K562 (cell line): ENCODE measurements around the gene GHDC. TPM values are rescaled to one million over a fixed set of nuclear protein-coding genes. Genes with fewer than 3 reads are reported as not detected.

ENCODE experiments used
- ATAC-seq: fragments of 200-7000 bp; cut with Tn5 transposase; 3 replicates; pipeline ENCODE4 v1.9.1; 2020; ENCODE audit warnings: moderate library complexity
- BruUV-seq: library from RNA; stranded (reverse); fragments of 400-500 nt; replicated peaks from 2 replicates; lab custom pipeline; 2021; lab: Mats Ljungman, UMichigan
- CTCF ChIA-PET: fragments of 300-600 bp; formaldehyde crosslinking; extraction: SDS; loops from one replicate; lab custom pipeline; 2021; ENCODE audit warnings: low intra/inter-chr PET ratio; lab: Yijun Ruan, JAX
- POLR2A ChIA-PET: fragments of 300-600, 350-650 bp; sonication (Branson Sonifier 250); formaldehyde crosslinking; extraction: SDS; loops from one replicate; lab custom pipeline; 2021; ENCODE audit warnings: antibody characterized with exemption, inconsistent platforms; lab: Yijun Ruan, JAX
- DNase-seq, 4 experiments: peaks; one replicate each; pipeline versions ENCODE4 v3.0.0 to v3.0.0-alpha.2; 2011 to 2018; ENCODE audit warnings: low spot score in 3 of 4, mixed read lengths in 3 of 4; ENCODE audit errors: extremely low read depth in 1 of 4
- FAIRE-seq: peaks from 2 replicates; lab custom pipeline; 2011; peaks lifted over from hg19 to GRCh38; lab: Jason Lieb, UNC
- H2AFZ ChIP-seq: 2 replicates; pipeline ENCODE4 v1.6.0; 2011; ENCODE audit warnings: low read depth, low read length, control low read depth, inconsistent platforms
- H3K27ac ChIP-seq: fragments of 200-600 bp; 3 replicates; pipeline ENCODE4 v1.8.0; 2011; ENCODE audit warnings: low read depth, mild to moderate bottlenecking, control low read depth, inconsistent platforms, low read length, moderate library complexity, mixed read lengths; ENCODE audit errors: extremely low read depth
- H3K27me3 ChIP-seq, 2 experiments: fragments of 300-600 bp in 1 of 2; 2 replicates in 1 of 2; 3 replicates in 1 of 2; pipeline versions ENCODE4 v1.6.0 to v1.8.0; 2011; ENCODE audit warnings: inconsistent platforms in 2 of 2, low read length in 2 of 2, mild to moderate bottlenecking in 1 of 2, mixed read lengths in 1 of 2, moderate library complexity in 1 of 2; ENCODE audit not compliant: control insufficient read depth in 2 of 2, insufficient read depth in 2 of 2
- H3K36me3 ChIP-seq: fragments of 300-600 bp; 3 replicates; pipeline ENCODE4 v1.8.0; 2011; ENCODE audit warnings: mild to moderate bottlenecking, low read length, inconsistent platforms; ENCODE audit not compliant: control insufficient read depth, insufficient read depth
- H3K4me1 ChIP-seq, 2 experiments: fragments of 200-600 bp in 1 of 2; replicated peaks in 1 of 2; 2 replicates in 1 of 2; 3 replicates in 1 of 2; pipeline versions ENCODE4 v1.5.1 to v1.8.0; 2011; ENCODE audit warnings: inconsistent platforms in 2 of 2, low read length in 2 of 2, mild to moderate bottlenecking in 1 of 2, mixed read lengths in 1 of 2, moderate library complexity in 1 of 2; ENCODE audit not compliant: control insufficient read depth in 2 of 2, insufficient read depth in 2 of 2
- H3K4me2 ChIP-seq: 2 replicates; pipeline ENCODE4 v1.6.1; 2011; ENCODE audit warnings: low read length, control low read depth, inconsistent platforms, mixed read lengths; ENCODE audit not compliant: insufficient read depth
- H3K4me3 ChIP-seq: fragments of 200-600 bp; sonication (generic), shearing (Covaris generic); 2 replicates; pipeline ENCODE4 v1.5.1; 2016; ENCODE audit warnings: control low read depth, inconsistent platforms
- H3K79me2 ChIP-seq: fragments of 200-600 bp; 3 replicates; pipeline ENCODE4 v1.8.0; 2011; ENCODE audit warnings: low read length, inconsistent platforms; ENCODE audit not compliant: control insufficient read depth, insufficient read depth
- H3K9ac ChIP-seq, 2 experiments: 2 replicates each; pipeline versions ENCODE4 v1.6.0 to v1.6.1; 2011; ENCODE audit warnings: low read depth in 2 of 2, low read length in 2 of 2, control low read depth in 1 of 2, inconsistent platforms in 1 of 2, mild to moderate bottlenecking in 1 of 2, mixed read lengths in 1 of 2; ENCODE audit not compliant: insufficient read depth in 1 of 2
- H3K9me1 ChIP-seq: one replicate; pipeline ENCODE4 v1.6.0; 2011; ENCODE audit warnings: inconsistent platforms, mild to moderate bottlenecking, low read length, moderate library complexity; ENCODE audit not compliant: control insufficient read depth, insufficient read depth
- H3K9me3 ChIP-seq: replicated peaks from 2 replicates; pipeline ENCODE4 v1.5.1; 2011; ENCODE audit warnings: low read depth, low read length, inconsistent platforms; ENCODE audit not compliant: control insufficient read depth, insufficient read depth
- H4K20me1 ChIP-seq: replicated peaks from 2 replicates; pipeline ENCODE4 v1.6.1; 2011; ENCODE audit warnings: low read length, inconsistent platforms, mixed read lengths; ENCODE audit not compliant: control insufficient read depth, insufficient read depth
- CBX8 ChIP-seq: fragments of 200-600 bp; sonication (generic); IDR thresholded peaks from 2 replicates; pipeline ENCODE4 v1.6.1; 2012; ENCODE audit warnings: borderline replicate concordance, mixed run types, low read depth, mild to moderate bottlenecking, moderate library complexity, mixed read lengths, low read length, control low read depth, inconsistent platforms; ENCODE audit not compliant: poor library complexity, severe bottlenecking; ENCODE audit errors: extremely low read depth
- E2F4 ChIP-seq: sonication (generic); formaldehyde crosslinking; IDR thresholded peaks from 2 replicates; pipeline ENCODE4 v1.8.0; 2022; ENCODE audit warnings: mild to moderate bottlenecking, low read depth, missing genetic modification reagents
- E2F6 ChIP-seq, 2 experiments: IDR thresholded peaks; 2 replicates each; pipeline ENCODE4 v1.6.1; 2011; ENCODE audit warnings: borderline replicate concordance in 1 of 2, control low read depth in 1 of 2, low read depth in 1 of 2, low read length in 1 of 2, mild to moderate bottlenecking in 1 of 2, mixed read lengths in 1 of 2, moderate library complexity in 1 of 2; ENCODE audit not compliant: insufficient read depth in 1 of 2, insufficient read length in 1 of 2, poor library complexity in 1 of 2, severe bottlenecking in 1 of 2; ENCODE audit errors: extremely low read depth in 1 of 2
- MCM7 ChIP-seq, 2 experiments: fragments of 450-650 bp; IDR thresholded peaks; 2 replicates each; pipeline ENCODE4 v1.6.1; 2016 to 2018
- NFE2 ChIP-seq: IDR thresholded peaks from 2 replicates; pipeline ENCODE4 v1.6.1; 2014; ENCODE audit warnings: antibody characterized with exemption, low read depth
- NONO ChIP-seq, 2 experiments: fragments of 200-400 bp in 1 of 2; fragments of 450-650 bp in 1 of 2; formaldehyde crosslinking in 1 of 2; IDR thresholded peaks; 2 replicates each; pipeline ENCODE4 v1.6.1; 2017; ENCODE audit warnings: low read depth in 2 of 2, mild to moderate bottlenecking in 2 of 2, moderate library complexity in 2 of 2, low read length in 1 of 2
- POLR2H ChIP-seq: IDR thresholded peaks from 2 replicates; pipeline ENCODE4 v1.6.1; 2016; ENCODE audit warnings: missing genetic modification characterization, low read depth, mild to moderate bottlenecking, control low read depth, missing compliant biosample characterization, moderate library complexity
- POLR3A ChIP-seq: IDR thresholded peaks from 2 replicates; pipeline ENCODE4 v1.6.1; 2011; ENCODE audit warnings: borderline replicate concordance, mild to moderate bottlenecking, moderate library complexity; ENCODE audit not compliant: insufficient read length, insufficient read depth; ENCODE audit errors: extremely low read depth
- TEAD4 ChIP-seq, 2 experiments: sonication (generic) in 1 of 2; formaldehyde crosslinking in 1 of 2; IDR thresholded peaks; 2 replicates each; pipeline versions ENCODE4 v1.6.1 to v1.8.0; 2012 to 2022; ENCODE audit warnings: borderline replicate concordance in 1 of 2, inconsistent platforms in 1 of 2, low read length in 1 of 2, mild to moderate bottlenecking in 1 of 2, missing genetic modification reagents in 1 of 2
- ZNF830 ChIP-seq: fragments of 250-450 bp; sonication (Bioruptor Pico); IDR thresholded peaks from 2 replicates; pipeline ENCODE4 v1.5.0; 2021; ENCODE audit warnings: mild to moderate bottlenecking
- WGBS: fragments of 100-300 bp; shearing (Covaris generic); methylation state at CpG from one replicate; pipeline ENCODE4 v1.1.6; 2016; ENCODE audit warnings: low coverage, mixed read lengths; ENCODE audit not compliant: insufficient coverage; ENCODE audit errors: missing lambda C conversion rate; 5-methylcytosine and 5-hydroxymethylcytosine counted together
- in situ Hi-C: fragments of 300-500 bp; cut with MboI; formaldehyde crosslinking; loops from 4 replicates; pipeline ENCODE4 v1.15.0; 2018; ENCODE audit warnings: inconsistent platforms, mixed read lengths
- intact Hi-C: fragments of 100-400 bp; cut with micrococcal nuclease; formaldehyde crosslinking; loops from 2 replicates; pipeline ENCODE4 v1.14.2; 2022
- polyA plus RNA-seq, 8 experiments: library from polyadenylated mRNA; depleted of rRNA in 4 of 8; stranded (reverse) in 5 of 8; unstranded in 3 of 8; fragments of >200 nt; fragmentation: Nextera tagmentation in 2 of 8; fragmentation: Illumina TruSeq in 1 of 8; extraction: Ambion mirVana in 2 of 8; extraction: Trizol in 1 of 8; gene quantifications; 2 replicates each; pipeline versions ENCODE4 v1.2.1 to v1.2.3, GENCODE V29; 2011 to 2014; ENCODE audit warnings: inconsistent platforms in 1 of 8, missing spikeins in 1 of 8
- total RNA-seq, 7 experiments: library from RNA; depleted of rRNA in 6 of 7; stranded (reverse); fragments of >200 nt in 6 of 7; fragmentation: Illumina TruSeq in 2 of 7; extraction: Trizol in 2 of 7; gene quantifications; 2 replicates each; pipeline versions ENCODE4 v1.2.1 to v1.2.3, GENCODE V29; 2011 to 2021; ENCODE audit warnings: low replicate concordance in 1 of 7
- TF ChIP-seq, protein P1 (sequence below), 2 experiments: fragments of 450-650 bp in 1 of 2; sonication (generic) in 1 of 2; formaldehyde crosslinking in 1 of 2; IDR thresholded peaks in 1 of 2; conservative IDR thresholded peaks in 1 of 2; 2 replicates each; pipeline versions ENCODE4 v1.6.1 to v1.8.1; 2016 to 2023; ENCODE audit warnings: mild to moderate bottlenecking in 2 of 2, moderate library complexity in 2 of 2, inconsistent platforms in 1 of 2, missing genetic modification reagents in 1 of 2
- TF ChIP-seq, protein P2 (sequence below): IDR thresholded peaks from 3 replicates; pipeline ENCODE4 v1.6.1; 2011; ENCODE audit warnings: borderline replicate concordance, mild to moderate bottlenecking; ENCODE audit not compliant: insufficient read length, insufficient read depth

Gene GHDC
- total and polyA plus RNA-seq, 9 of the 15 experiments (the other 6 are each of a cell fraction or from before 2014, with no cell fraction given): 0.65 to 23.2 (median 11.2) TPM

DNA sequence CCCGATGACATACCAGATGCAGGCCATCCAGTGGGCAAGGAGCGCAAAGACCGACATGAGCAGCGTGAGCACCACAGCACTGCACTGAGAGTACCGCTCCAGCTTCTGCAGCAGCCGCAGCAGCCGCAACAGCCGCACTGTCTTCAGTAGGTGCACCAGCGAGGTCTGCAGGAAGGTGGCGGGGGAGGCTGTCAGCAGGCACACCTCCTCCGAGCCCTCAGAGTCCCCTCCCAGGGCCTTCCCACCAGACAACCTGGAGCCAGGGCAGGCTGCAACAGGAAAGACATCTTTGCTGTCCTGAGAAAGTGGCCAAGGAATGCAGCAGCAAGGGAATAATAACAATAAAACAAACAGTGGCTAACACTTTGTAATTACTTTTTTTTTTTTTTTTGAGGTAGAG lies 22.5 kb downstream of the GHDC start:
- Histone ChIP-seq H3K9me1 (no peaks in the 10 kb centered on the region), H3K9ac (peak overlapping the region in 1 of 2 experiments; percentile 35; a peak in 1 of 4 replicates), H3K27ac (no peak overlapping the region), H3K9me3 (no peaks in the 10 kb centered on the region), H3K36me3 (no peaks in the 10 kb centered on the region), H4K20me1 (no peaks in the 10 kb centered on the region), H3K27me3 (no peaks in the 10 kb centered on the region), H3K79me2 (no peaks in the 10 kb centered on the region), H3K4me1 (peaks cover 0 to 12% of the 10 kb centered on the region in 2 experiments; a peak in 2 of 5 replicates), H3K4me3 (no peak overlapping the region), H2AFZ (no peak overlapping the region), H3K4me2 (no peak overlapping the region)
- ATAC-seq (peak; percentile 54), FAIRE-seq (peak; percentile 19), DNase-seq (no peak)
- no TSS peak for BruUV-seq
- POLR2A ChIA-PET: no interaction called here
- intact Hi-C loops (no loop called here), in situ Hi-C loops (no loop called here)
- 38% methylated on average over 9 of the region's 11 CpGs for WGBS
- CTCF ChIA-PET: no interaction called here
- TF ChIP-seq POLR3A: no peak
- TF ChIP-seq, protein P1, sequence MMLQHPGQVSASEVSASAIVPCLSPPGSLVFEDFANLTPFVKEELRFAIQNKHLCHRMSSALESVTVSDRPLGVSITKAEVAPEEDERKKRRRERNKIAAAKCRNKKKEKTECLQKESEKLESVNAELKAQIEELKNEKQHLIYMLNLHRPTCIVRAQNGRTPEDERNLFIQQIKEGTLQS (IDR thresholded peaks at IDR 0.05): no peak
- TF ChIP-seq, protein P1 (CRISPR knock-in tag; conservative IDR thresholded peaks at IDR 0.05): no peak
- no peak for TF ChIP-seq MCM7 (IDR thresholded peaks at IDR 0.05)
- no peak for TF ChIP-seq CBX8
- TF ChIP-seq E2F4 (CRISPR knock-in tag): no peak
- no peak for TF ChIP-seq ZNF830 (CRISPR knock-in tag)
- no peak for TF ChIP-seq NONO (IDR thresholded peaks at IDR 0.05; ENCODE audit: low read depth in 2 of 2, low read length in 1 of 2)
- TF ChIP-seq TEAD4 (IDR thresholded peaks at IDR 0.05; ENCODE audit: low read length): no peak
- no peak for TF ChIP-seq TEAD4 (CRISPR knock-in tag; IDR thresholded peaks at IDR 0.05; ENCODE audit: borderline replicate concordance)
- TF ChIP-seq E2F6 (IDR thresholded peaks at IDR 0.05; ENCODE audit: borderline replicate concordance in 1 of 2, extremely low read depth in 1 of 2, insufficient read depth in 1 of 2, insufficient read length in 1 of 2, low read depth in 1 of 2, low read length in 1 of 2, poor library complexity in 1 of 2, severe bottlenecking in 1 of 2): no peak
- TF ChIP-seq, protein P2, sequence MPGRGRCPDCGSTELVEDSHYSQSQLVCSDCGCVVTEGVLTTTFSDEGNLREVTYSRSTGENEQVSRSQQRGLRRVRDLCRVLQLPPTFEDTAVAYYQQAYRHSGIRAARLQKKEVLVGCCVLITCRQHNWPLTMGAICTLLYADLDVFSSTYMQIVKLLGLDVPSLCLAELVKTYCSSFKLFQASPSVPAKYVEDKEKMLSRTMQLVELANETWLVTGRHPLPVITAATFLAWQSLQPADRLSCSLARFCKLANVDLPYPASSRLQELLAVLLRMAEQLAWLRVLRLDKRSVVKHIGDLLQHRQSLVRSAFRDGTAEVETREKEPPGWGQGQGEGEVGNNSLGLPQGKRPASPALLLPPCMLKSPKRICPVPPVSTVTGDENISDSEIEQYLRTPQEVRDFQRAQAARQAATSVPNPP: no peak
- TF ChIP-seq POLR2H (tag): no peak
- TF ChIP-seq NFE2: no peak
